ENCODE data around the gene MOB2.
"Not testable (repeated sequence)": the region's sequence is repeated elsewhere in the genome, so short reads cannot be mapped to it uniquely, and the experiment has no call there.

Gene MOB2

GRCh38 chr11:1517117-1518005 is 30.8 kb upstream of the MOB2 start:
- no peak for DNase-seq

- no peak for DNase-seq
Observed at GRCh38 chr11:1516273-1517067, 29.9 kb upstream of the MOB2 start.

- peak; percentile 71 to 89 (median 83) for DNase-seq
Observed at GRCh38 chr11:1515082-1516060, 28.8 kb upstream of the MOB2 start.

GRCh38 chr11:1514336-1515061 is 27.9 kb upstream of the MOB2 start:
- DNase-seq, result no peak

GRCh38 chr11:1513326-1514296 is 27.0 kb upstream of the MOB2 start:
- DNase-seq, result no peak

- not testable (repeated sequence) for DNase-seq
Observed at GRCh38 chr11:1512531-1513258, 26.1 kb upstream of the MOB2 start.

GRCh38 chr11:1511937-1512496 is 25.4 kb upstream of the MOB2 start:
- DNase-seq, result no peak

GRCh38 chr11:1510928-1511327 is 24.3 kb upstream of the MOB2 start:
- no peak for DNase-seq

GRCh38 chr11:1510351-1510750 is 23.8 kb upstream of the MOB2 start:
- DNase-seq, result not testable (repeated sequence)

- no peak for DNase-seq
Observed at GRCh38 chr11:1509626-1510255, 23.2 kb upstream of the MOB2 start.

GRCh38 chr11:1508986-1509385 is 22.4 kb upstream of the MOB2 start:
- DNase-seq, result no peak

GRCh38 chr11:1508491-1508891 is 21.9 kb upstream of the MOB2 start:
- no peak for DNase-seq

- no peak for DNase-seq
Observed at GRCh38 chr11:1507381-1508140, 21.0 kb upstream of the MOB2 start.

GRCh38 chr11:1506981-1507380 is 20.4 kb upstream of the MOB2 start:
- DNase-seq, result no peak

- DNase-seq, result no peak
Observed at GRCh38 chr11:1505480-1505879, 18.9 kb upstream of the MOB2 start.

- no peak for DNase-seq
Observed at GRCh38 chr11:1504581-1505290, 18.2 kb upstream of the MOB2 start.

GRCh38 chr11:1504138-1504537 is 17.6 kb upstream of the MOB2 start:
- no peak for DNase-seq

- DNase-seq, result no peak
Observed at GRCh38 chr11:1503708-1504104, 17.1 kb upstream of the MOB2 start.
